Gastrocnemius medialis (tissue), 4 donors: ENCODE results near the gene ANO10. TPM values are rescaled to one million over a fixed set of nuclear protein-coding genes. Genes with fewer than 3 reads are reported as not detected.
"Not testable (repeated sequence)": the region's sequence is repeated elsewhere in the genome, so short reads cannot be mapped to it uniquely, and the experiment has no call there.

Experiments
- ATAC-seq, 2 donors: fragments of 150-250 bp; one replicate each; pipeline ENCODE4 v1.9.1; 2016
- DNase-seq, 2 donors: peaks; one replicate each; pipeline ENCODE4 v3.0.0-alpha.2; 2019
- H3K27ac ChIP-seq, 4 donors: fragments of 200-600 bp; sonication (generic); 1 replicate in 1 of 4; 2 replicates in 3 of 4; pipeline ENCODE4 v1.5.1; 2016 to 2018; ENCODE audit warnings: mild to moderate bottlenecking in 2 of 4, moderate library complexity in 1 of 4
- H3K27me3 ChIP-seq, 3 donors: fragments of 200-600 bp; sonication (generic) in 2 of 3; 1 replicate in 1 of 3; 2 replicates in 2 of 3; pipeline versions ENCODE4 v1.5.1 to v1.6.0; 2016 to 2019; ENCODE audit warnings: mild to moderate bottlenecking in 1 of 3, moderate library complexity in 1 of 3
- H3K36me3 ChIP-seq, 2 donors: fragments of 200-600 bp; sonication (generic) in 1 of 2; one replicate each; pipeline ENCODE4 v1.5.1; 2017 to 2018
- H3K4me1 ChIP-seq, 2 donors: fragments of 200-600 bp; sonication (generic) in 1 of 2; one replicate each; pipeline ENCODE4 v1.5.1; 2016 to 2017; ENCODE audit warnings: mild to moderate bottlenecking in 2 of 2
- H3K4me3 ChIP-seq, 4 donors: fragments of 200-600 bp; sonication (generic) in 3 of 4; 1 replicate in 1 of 4; 2 replicates in 3 of 4; pipeline ENCODE4 v1.5.1; 2016 to 2019; ENCODE audit warnings: mild to moderate bottlenecking in 2 of 4
- H3K9me3 ChIP-seq, 3 donors: fragments of 200-600 bp; sonication (generic) in 2 of 3; 1 replicate in 1 of 3; 2 replicates in 2 of 3; pipeline ENCODE4 v1.5.1; 2016 to 2019
- POLR2A ChIP-seq, 2 donors: fragments of 450-650 bp; IDR thresholded peaks; one replicate each; pipeline ENCODE4 v1.6.1; 2017; ENCODE audit warnings: antibody characterized with exemption in 2 of 2, mild to moderate bottlenecking in 2 of 2, moderate library complexity in 2 of 2
- in situ Hi-C, 4 donors: fragments of 200-750 bp; cut with MboI; loops; one replicate each; pipeline versions ENCODE4 v1.15.0 to v1.8.0; 2017; ENCODE audit warnings: low sequenced_read_pairs in 4 of 4
- intact Hi-C: fragments of 100-400 bp; cut with DNase I; formaldehyde crosslinking; loops from one replicate; pipeline ENCODE4 v1.15.1; 2023; ENCODE audit warnings: low total_unique reads
- total RNA-seq, 4 donors: library from RNA; depleted of rRNA; stranded (reverse); fragments of >200 nt; gene quantifications; one replicate each; pipeline versions ENCODE4 v1.1.0 to v1.2.3, GENCODE V29; 2016
- TF ChIP-seq, protein P1 (sequence below), 5 experiments: fragments of 450-650 bp in 3 of 5; fragments of 200-600 bp in 2 of 5; sonication (generic) in 2 of 5; IDR thresholded peaks in 4 of 5; conservative IDR thresholded peaks in 1 of 5; 1 replicate in 4 of 5; 2 replicates in 1 of 5; pipeline ENCODE4 v1.5.1; 2016 to 2019; ENCODE audit warnings: antibody characterized with exemption in 5 of 5, mild to moderate bottlenecking in 3 of 5, moderate library complexity in 3 of 5

Gene ANO10
- total RNA-seq, 4 donors from 2014 or later, result 6.9 to 8.1 (median 7.8) TPM

DNA sequence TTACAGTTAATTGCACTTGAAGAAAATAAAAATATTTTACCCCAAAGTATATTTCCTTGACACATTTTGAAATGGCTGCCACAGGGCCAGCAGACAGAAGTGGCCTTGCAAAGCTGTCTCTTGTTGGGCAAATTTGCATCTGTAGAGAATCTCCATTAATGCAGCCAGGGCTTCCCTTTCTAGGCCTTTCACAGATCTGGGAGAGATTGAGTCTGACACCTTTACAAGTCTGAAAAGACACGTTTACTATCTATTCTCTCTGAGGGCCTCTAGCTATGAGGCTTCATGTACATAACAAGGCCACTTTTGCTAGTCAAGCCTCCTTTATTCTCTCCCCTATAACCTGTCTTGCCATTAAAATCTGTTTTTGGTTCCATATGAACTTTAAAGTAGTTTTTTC, 135.9 kb downstream of the ANO10 start:
- in situ Hi-C loops, result no loop called here

DNA sequence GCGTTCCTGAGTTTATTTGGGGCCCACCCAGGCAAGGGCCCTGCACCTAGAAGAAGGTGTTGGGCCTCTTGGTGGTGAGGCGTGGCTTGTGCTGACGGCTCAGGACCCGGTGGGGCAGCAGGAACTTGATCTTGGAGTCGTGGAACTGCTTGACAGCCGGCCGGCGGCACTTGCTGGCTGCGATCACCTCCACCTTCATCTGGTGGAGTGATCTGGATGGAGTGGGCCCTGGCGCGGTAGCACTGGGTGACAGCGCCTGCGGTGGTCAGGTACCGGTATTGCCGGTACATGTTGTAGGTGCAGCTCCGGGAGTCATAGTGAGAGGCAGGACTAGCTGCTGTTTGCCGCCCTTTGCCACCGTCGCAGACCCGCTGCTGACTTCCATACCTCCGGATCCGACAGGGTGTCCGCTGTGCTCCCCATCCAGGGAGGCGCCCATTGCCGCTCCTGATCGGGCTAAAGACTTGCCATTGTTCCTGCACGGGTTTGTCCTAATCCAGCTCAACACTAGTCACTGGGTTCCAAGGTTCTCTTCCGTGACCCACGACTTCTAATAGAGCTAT, 136.8 kb downstream of the ANO10 start:
- DNase-seq, result no peak
- no peaks in the 10 kb centered on the region for H3K36me3 ChIP-seq
- intact Hi-C loops, result no loop called here
- no peak overlapping the region for H3K27ac ChIP-seq
- in situ Hi-C loops, result no loop called here
- no peaks in the 10 kb centered on the region for H3K27me3 ChIP-seq
- H3K4me1 ChIP-seq, result no peaks in the 10 kb centered on the region
- H3K9me3 ChIP-seq, result no peaks in the 10 kb centered on the region
- no peak overlapping the region for H3K4me3 ChIP-seq
- ATAC-seq, result no peak
- TF ChIP-seq, protein P1, sequence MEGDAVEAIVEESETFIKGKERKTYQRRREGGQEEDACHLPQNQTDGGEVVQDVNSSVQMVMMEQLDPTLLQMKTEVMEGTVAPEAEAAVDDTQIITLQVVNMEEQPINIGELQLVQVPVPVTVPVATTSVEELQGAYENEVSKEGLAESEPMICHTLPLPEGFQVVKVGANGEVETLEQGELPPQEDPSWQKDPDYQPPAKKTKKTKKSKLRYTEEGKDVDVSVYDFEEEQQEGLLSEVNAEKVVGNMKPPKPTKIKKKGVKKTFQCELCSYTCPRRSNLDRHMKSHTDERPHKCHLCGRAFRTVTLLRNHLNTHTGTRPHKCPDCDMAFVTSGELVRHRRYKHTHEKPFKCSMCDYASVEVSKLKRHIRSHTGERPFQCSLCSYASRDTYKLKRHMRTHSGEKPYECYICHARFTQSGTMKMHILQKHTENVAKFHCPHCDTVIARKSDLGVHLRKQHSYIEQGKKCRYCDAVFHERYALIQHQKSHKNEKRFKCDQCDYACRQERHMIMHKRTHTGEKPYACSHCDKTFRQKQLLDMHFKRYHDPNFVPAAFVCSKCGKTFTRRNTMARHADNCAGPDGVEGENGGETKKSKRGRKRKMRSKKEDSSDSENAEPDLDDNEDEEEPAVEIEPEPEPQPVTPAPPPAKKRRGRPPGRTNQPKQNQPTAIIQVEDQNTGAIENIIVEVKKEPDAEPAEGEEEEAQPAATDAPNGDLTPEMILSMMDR (IDR thresholded peaks at IDR 0.05 in 4 of 5, conservative IDR thresholded peaks at IDR 0.05 in 1 of 5), result no peak
- no peak for TF ChIP-seq POLR2A (IDR thresholded peaks at IDR 0.05)

More for the DNA sequence above, 135.9 kb downstream of the ANO10 start:
- Histone ChIP-seq H3K27ac (no peak overlapping the region), H3K9me3 (no peaks in the 10 kb centered on the region), H3K4me1 (no peaks in the 10 kb centered on the region), H3K27me3 (no peaks in the 10 kb centered on the region), H3K4me3 (no peak overlapping the region), H3K36me3 (no peaks in the 10 kb centered on the region)
- intact Hi-C loops, result no loop called here
- no peak for DNase-seq
- TF ChIP-seq, protein P1 (IDR thresholded peaks at IDR 0.05 in 4 of 5, conservative IDR thresholded peaks at IDR 0.05 in 1 of 5), result no peak
- no peak for TF ChIP-seq POLR2A (IDR thresholded peaks at IDR 0.05)
- ATAC-seq, result no peak

DNA sequence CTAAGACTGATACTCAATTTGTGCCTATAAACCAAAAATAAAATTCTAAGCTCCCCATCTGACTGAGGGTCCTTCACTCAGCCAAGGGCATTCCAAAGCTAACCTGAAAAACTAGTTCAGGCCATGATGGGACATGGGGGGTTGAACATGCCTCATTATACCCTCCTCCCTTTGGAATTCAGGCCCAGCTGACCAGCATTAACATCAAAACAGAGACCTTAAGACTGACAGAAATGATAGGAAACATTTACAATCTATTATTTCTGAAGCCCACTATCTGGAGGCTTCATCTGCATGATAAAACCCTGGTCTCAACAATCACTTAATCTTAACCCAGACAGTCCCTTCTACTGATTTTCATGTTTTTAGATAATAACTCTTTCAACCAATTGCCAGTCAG, 140.4 kb downstream of the ANO10 start:
- no peak for TF ChIP-seq POLR2A (IDR thresholded peaks at IDR 0.05)
- TF ChIP-seq, protein P1 (IDR thresholded peaks at IDR 0.05 in 4 of 5, conservative IDR thresholded peaks at IDR 0.05 in 1 of 5), result no peak
- intact Hi-C loops (no loop called here), in situ Hi-C loops (no loop called here)
- H3K4me1 ChIP-seq, result no peaks in the 10 kb centered on the region
- no peak for DNase-seq
- no peaks in the 10 kb centered on the region for H3K9me3 ChIP-seq
- no peak overlapping the region for H3K4me3 ChIP-seq
- no peak overlapping the region for H3K27ac ChIP-seq
- no peak for ATAC-seq
- no peaks in the 10 kb centered on the region for H3K27me3 ChIP-seq
- no peaks in the 10 kb centered on the region for H3K36me3 ChIP-seq

DNA sequence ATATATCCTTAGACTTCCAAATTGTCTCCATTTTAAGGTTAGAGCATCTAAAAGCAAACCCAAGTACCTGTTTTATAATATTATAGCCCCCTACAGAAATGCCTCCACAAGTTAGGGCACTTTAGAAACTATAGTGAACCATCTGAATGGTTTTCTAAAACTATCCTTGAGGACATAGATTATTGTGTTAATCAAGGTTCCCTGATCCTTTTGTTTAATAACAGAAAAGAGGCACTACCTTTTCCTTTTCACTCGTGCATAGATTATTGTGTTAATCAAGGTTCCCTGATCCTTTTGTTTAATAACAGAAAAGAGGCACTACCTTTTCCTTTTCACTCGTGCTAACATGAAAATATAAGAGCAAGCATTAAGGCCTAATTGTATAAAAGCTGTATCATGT, 143.0 kb downstream of the ANO10 start:
- ATAC-seq, H3K9me3 ChIP-seq, DNase-seq, in situ Hi-C loops, H3K36me3 ChIP-seq, intact Hi-C loops, H3K4me1 ChIP-seq, H3K4me3 ChIP-seq, H3K27me3 ChIP-seq: not testable (repeated sequence)
- peak overlapping the region in 3 of 4 donors; percentile 9 to 65 (median 58) for H3K27ac ChIP-seq

DNA sequence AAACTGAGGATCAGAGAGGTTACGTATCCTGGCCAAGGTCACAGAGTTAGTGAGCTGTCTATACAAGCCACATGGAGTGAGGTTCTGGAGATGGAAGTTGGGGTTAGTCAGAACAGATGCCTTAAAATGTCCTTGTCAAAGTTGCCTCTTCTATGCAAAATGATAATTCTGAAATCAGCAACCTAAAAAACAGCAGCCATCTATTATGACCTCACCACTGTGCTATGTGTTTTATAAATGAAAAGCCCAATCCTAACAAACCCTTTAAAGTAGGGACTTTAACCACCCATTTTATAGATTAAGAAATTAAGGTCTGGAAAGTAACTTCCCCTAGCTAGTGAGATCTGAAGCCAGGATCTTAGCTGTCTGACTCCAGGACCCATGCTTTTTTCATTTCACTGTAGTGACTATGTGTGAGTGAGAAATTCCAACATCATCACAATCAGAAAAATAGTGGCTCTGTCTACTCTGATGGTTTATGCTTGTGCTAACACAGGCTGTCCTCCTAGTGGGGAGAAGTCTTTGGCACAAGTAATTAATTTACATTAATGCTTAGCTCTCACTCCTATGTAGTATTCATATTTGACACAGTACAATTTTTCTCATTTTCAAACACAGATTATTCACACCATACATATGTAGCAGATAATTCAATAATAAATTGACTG, 143.6 kb downstream of the ANO10 start:
- Histone ChIP-seq H3K27ac (peak overlapping the region; percentile 2 to 69 (median 62)), H3K36me3 (no peaks in the 10 kb centered on the region), H3K27me3 (no peaks in the 10 kb centered on the region), H3K9me3 (no peaks in the 10 kb centered on the region), H3K4me3 (no peak overlapping the region), H3K4me1 (no peaks in the 10 kb centered on the region)
- ATAC-seq (no peak), DNase-seq (no peak)
- TF ChIP-seq, protein P1 (IDR thresholded peaks at IDR 0.05 in 4 of 5, conservative IDR thresholded peaks at IDR 0.05 in 1 of 5), result no peak
- no peak for TF ChIP-seq POLR2A (IDR thresholded peaks at IDR 0.05)
- in situ Hi-C loops, result no loop called here
- intact Hi-C loops, result no loop called here
